Panc1 (cell line): ENCODE results near the gene INSC. TPM values are rescaled to one million over a fixed set of nuclear protein-coding genes. Genes with fewer than 3 reads are reported as not detected.

Source experiments
- ATAC-seq: fragments of 200-7000 bp; cut with Tn5 transposase; 2 replicates; pipeline ENCODE4 v1.9.1; 2020; ENCODE audit warnings: mild to moderate bottlenecking, moderate library complexity
- BruUV-seq: library from RNA; stranded (reverse); fragments of 400-500 nt; replicated peaks from 2 replicates; lab custom pipeline; 2021; lab: Mats Ljungman, UMichigan
- CTCF ChIA-PET: fragments of 300-600 bp; sonication (Branson Sonifier 250); formaldehyde crosslinking; loops from one replicate; lab custom pipeline; 2022; ENCODE audit warnings: antibody characterized with exemption; lab: Charles Lee
- POLR2A ChIA-PET: fragments of 300-600 bp; sonication (Branson Sonifier 250); formaldehyde crosslinking; loops from one replicate; lab custom pipeline; 2022; ENCODE audit warnings: antibody characterized with exemption; lab: Charles Lee
- DNase-seq: peaks from one replicate; pipeline ENCODE4 v3.0.0-alpha.2; 2010; ENCODE audit warnings: low read depth, low spot score
- H3K27ac ChIP-seq: 2 replicates; pipeline ENCODE4 v1.5.1; 2011; ENCODE audit warnings: mild to moderate bottlenecking, low read length, inconsistent platforms
- H3K27me3 ChIP-seq: fragments of 200-500 bp; sonication (Bioruptor generic); 2 replicates; pipeline ENCODE4 v1.6.0; 2014; ENCODE audit warnings: low read length, inconsistent platforms; ENCODE audit not compliant: control insufficient read depth, insufficient read depth
- H3K36me3 ChIP-seq: fragments of 200-500 bp; sonication (Bioruptor generic); 2 replicates; pipeline ENCODE4 v1.5.1; 2014; ENCODE audit warnings: inconsistent platforms, mild to moderate bottlenecking, low read length, moderate library complexity; ENCODE audit not compliant: control insufficient read depth, insufficient read depth
- H3K4me1 ChIP-seq: 2 replicates; pipeline ENCODE4 v1.5.1; 2011; ENCODE audit warnings: inconsistent platforms, mild to moderate bottlenecking, low read length, moderate library complexity; ENCODE audit not compliant: control insufficient read depth, insufficient read depth
- H3K4me3 ChIP-seq, 2 experiments: 2 replicates each; pipeline ENCODE4 v1.5.1; 2011 to 2012; ENCODE audit warnings: low read depth in 2 of 2, low read length in 2 of 2, mild to moderate bottlenecking in 2 of 2, inconsistent platforms in 1 of 2, moderate library complexity in 1 of 2
- H3K9me3 ChIP-seq: fragments of 200-500 bp; sonication (Bioruptor generic); 2 replicates; pipeline ENCODE4 v1.5.1; 2014; ENCODE audit warnings: low read depth, mild to moderate bottlenecking, inconsistent platforms, low read length, moderate library complexity; ENCODE audit not compliant: control insufficient read depth, insufficient read depth
- CTCF ChIP-seq: fragments of 450-650 bp; IDR thresholded peaks from 2 replicates; pipeline ENCODE4 v1.5.1; 2017; ENCODE audit warnings: mild to moderate bottlenecking
- POLR2AphosphoS5 ChIP-seq: IDR thresholded peaks from 2 replicates; pipeline ENCODE4 v1.6.1; 2012; ENCODE audit warnings: mild to moderate bottlenecking, low read depth, low read length, moderate library complexity
- REST ChIP-seq, 2 experiments: IDR thresholded peaks; 2 replicates each; pipeline ENCODE4 v1.6.1; 2011 to 2012; ENCODE audit warnings: low read depth in 2 of 2, control low read depth in 1 of 2, low read length in 1 of 2, mild to moderate bottlenecking in 1 of 2, moderate library complexity in 1 of 2; ENCODE audit not compliant: insufficient read depth in 1 of 2
- SIN3A ChIP-seq: IDR thresholded peaks from 2 replicates; pipeline ENCODE4 v1.6.1; 2012; ENCODE audit warnings: low read depth, mild to moderate bottlenecking, low read length, moderate library complexity, borderline replicate concordance; ENCODE audit not compliant: insufficient read depth
- TCF7L2 ChIP-seq: IDR thresholded peaks from 2 replicates; pipeline ENCODE4 v1.6.1; 2011; ENCODE audit warnings: mild to moderate bottlenecking, low read depth, low read length, inconsistent platforms
- in situ Hi-C: cut with HindIII; loops from 2 replicates; pipeline ENCODE4 v1.10.0; 2016; ENCODE audit warnings: low sequenced_read_pairs, low pct_unique_long_range_greater_than_20kb
- intact Hi-C: fragments of 100-400 bp; cut with micrococcal nuclease; formaldehyde crosslinking; loops from one replicate; pipeline ENCODE4 v1.10.0; 2022; ENCODE audit not compliant: unreplicated experiment
- total RNA-seq: library from RNA; stranded (reverse); gene quantifications from one replicate; pipeline ENCODE4 v1.2.1, GENCODE V29; 2021; ENCODE audit not compliant: unreplicated experiment

INSC gene
- total RNA-seq, 1 experiment from 2014 or later = 0.08 TPM

DNA sequence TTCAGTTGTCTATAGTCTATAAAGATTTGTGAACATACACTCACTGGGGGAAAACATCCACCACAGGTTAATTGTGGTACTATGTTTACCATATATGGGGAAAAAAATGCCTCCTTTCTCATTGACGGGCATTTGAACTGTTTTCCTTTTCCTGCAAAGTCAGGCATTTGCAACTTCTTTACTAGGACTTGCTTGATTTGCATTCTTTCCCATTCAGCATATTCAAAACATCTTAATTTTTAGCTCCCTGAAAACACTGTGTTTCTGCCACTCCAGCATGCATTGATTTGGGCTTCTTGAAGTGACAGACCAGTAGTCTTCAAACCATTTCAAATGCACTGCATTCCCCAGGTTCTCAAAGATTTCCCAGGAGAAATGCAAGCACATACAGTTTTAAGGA, 67.6 kb downstream of the INSC start:
- ATAC-seq = no peak
- TF ChIP-seq SIN3A (no peak), POLR2AphosphoS5 (no peak), TCF7L2 (no peak), CTCF (no peak), REST (IDR thresholded peaks at IDR 0.05; ENCODE audit: insufficient read depth in 1 of 2, low read depth in 2 of 2, low read length in 1 of 2) (no peak)
- Histone ChIP-seq H3K36me3 (no peaks in the 10 kb centered on the region), H3K4me1 (no peaks in the 10 kb centered on the region), H3K27me3 (no peaks in the 10 kb centered on the region; the same call in 1 of the 2 replicates), H3K9me3 (no peaks in the 10 kb centered on the region), H3K4me3 (no peak overlapping the region), H3K27ac (no peak overlapping the region)
- no TSS peak for BruUV-seq
- ChIA-PET POLR2A (no interaction called here), CTCF (no interaction called here)
- intact Hi-C loops (no loop called here), in situ Hi-C loops (no loop called here)
- no peak for DNase-seq

- DNase-seq = no peak
- Histone ChIP-seq H3K36me3 (no peaks in the 10 kb centered on the region), H3K27me3 (no peaks in the 10 kb centered on the region; the same call in 1 of the 2 replicates), H3K4me3 (no peak overlapping the region), H3K9me3 (no peaks in the 10 kb centered on the region), H3K27ac (no peak overlapping the region), H3K4me1 (no peaks in the 10 kb centered on the region)
- POLR2A ChIA-PET = no interaction called here
- in situ Hi-C loops = no loop called here
- intact Hi-C loops = no loop called here
- TF ChIP-seq REST (IDR thresholded peaks at IDR 0.05; ENCODE audit: insufficient read depth in 1 of 2, low read depth in 2 of 2, low read length in 1 of 2) (no peak), SIN3A (no peak), POLR2AphosphoS5 (no peak), TCF7L2 (no peak), CTCF (no peak)
- CTCF ChIA-PET = no interaction called here
- BruUV-seq = no TSS peak
- no peak for ATAC-seq
Observed at GRCh38 chr11:15185021-15185420, 70.3 kb downstream of the INSC start.
